GM21367 (cell line): ENCODE data around the gene SMARCD1.
"Not testable (repeated sequence)": the region's sequence is repeated elsewhere in the genome, so short reads cannot be mapped to it uniquely, and the experiment has no call there.

Experiments
- ATAC-seq: cut with Tn5 transposase; IDR thresholded peaks from one replicate; pipeline ENCODE4 v1.9.1; 2021; ENCODE audit not compliant: unreplicated experiment

Gene SMARCD1

DNA sequence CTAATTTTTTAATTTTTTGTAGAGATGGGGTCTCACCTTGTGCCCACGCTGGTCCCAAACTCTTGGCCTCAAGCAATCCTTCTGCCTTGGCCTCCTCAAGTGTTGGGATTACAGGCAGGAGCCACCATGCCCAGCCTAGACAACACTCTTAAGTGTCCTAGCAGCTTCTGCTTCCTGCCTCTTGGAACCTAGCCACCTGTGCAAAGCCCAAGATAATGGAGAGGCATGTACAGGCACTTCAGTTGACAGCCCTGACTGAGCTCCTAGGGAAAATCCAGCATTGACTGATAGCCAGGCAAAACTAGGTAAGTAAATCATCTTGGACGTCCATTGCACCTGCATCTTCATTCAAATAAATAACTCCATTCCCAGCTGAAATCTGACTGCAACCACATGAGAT, 42.4 kb downstream of the SMARCD1 start:
- no peak for ATAC-seq

DNA sequence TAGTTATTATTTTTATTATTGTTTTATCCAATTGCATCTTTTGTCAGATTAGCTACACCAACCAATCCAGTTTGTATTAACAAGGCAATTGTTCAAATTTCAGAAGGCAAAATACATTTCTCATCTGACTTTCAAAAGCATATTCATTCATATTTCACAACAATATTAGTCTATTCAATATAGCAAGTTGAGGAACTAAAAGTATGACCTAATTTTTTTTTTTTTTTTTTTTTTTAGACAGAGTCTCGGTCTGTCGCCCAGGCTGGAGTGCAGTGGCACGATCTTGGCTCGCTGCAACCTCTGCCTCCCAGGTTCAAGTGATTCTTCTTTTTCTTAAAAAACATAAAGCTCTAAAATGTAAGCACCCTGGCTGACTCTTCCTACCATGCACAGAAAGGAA, 44.1 kb downstream of the SMARCD1 start:
- no peak for ATAC-seq

DNA sequence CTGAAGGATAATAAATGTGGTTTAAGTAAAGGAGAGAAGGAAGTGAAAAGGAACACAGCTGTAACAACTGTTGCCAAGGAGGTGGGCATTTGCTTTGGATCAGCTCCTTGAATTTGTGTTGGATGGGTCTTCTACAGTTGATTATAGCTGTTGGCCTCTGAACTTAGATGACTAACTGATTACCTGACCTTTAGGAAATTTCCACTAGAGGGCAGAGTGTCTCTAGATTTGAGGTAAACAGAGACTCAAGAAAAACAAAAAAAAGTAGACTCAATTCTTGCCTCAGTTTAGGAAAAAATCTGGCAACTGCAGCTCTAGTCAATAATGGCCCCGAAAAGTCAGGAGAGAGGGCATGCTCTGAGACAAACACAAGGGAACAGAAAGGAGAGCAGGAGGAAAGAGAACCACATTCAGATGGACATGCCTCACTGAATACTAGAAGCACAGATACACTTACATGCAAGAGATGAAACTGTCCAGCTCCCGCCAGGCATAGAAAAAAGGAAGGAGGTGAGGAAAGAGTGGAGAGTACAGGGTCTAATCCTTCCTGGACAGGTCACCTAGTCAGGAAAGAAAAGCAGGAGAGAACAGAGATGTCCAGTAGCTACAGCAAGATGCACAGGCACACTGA, 47.5 kb downstream of the SMARCD1 start:
- no peak for ATAC-seq

DNA sequence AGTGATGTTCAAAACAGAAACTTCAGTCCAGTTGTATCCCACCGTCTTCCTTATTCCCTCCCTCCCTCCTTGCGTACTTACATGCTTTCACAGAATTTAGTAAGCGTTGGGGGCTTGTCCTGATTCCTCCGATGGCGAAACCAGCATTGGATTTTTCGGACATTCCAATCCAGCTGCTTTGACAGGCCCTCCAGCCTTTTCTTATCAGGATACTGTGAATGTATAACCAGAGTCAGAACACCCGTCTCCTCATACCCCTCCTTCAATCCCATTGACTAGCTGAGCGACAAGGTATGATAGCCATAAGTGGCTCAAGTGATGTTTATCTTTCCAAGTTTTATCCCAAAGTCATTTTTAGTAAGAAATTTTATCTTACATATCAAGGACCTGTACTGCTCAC, 57.9 kb downstream of the SMARCD1 start:
- no peak for ATAC-seq

DNA sequence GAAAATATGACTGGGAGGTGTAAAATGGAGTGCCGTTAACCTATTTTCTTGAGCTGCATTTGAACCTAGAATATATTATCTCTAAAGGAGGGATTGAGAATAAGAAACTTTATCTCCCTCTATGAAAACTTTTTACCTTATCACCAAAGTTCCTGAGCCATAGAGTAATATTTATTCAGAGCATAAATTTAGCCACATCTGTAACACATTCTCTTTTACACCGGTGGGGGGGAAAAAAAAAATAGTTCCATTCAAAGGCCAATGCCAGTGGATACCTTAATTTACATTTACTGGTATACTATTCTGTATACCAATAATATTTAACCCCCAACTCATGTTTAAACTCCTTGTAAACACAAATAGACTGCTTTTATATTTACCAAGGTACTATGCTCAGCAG, 60.3 kb downstream of the SMARCD1 start:
- no peak for ATAC-seq

DNA sequence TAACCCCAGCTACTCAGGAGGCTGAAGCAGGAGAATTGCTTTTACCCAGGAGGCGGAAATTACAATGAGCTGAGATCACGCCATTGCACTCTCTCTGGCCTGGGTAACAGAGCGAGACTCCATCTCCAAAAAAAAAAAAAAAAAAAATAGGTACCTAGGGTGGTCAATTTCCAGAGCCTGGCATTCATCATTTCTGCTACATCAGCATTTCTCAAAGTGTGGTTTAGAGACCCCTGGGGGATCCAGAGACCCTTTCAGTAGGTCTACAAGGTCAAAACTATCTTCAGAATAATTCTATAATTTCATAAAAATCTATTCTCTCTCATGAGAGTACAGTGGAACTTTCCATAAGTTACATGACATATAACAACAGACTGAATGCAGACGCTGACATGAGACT, 62.1 kb downstream of the SMARCD1 start:
- ATAC-seq, result no peak

DNA sequence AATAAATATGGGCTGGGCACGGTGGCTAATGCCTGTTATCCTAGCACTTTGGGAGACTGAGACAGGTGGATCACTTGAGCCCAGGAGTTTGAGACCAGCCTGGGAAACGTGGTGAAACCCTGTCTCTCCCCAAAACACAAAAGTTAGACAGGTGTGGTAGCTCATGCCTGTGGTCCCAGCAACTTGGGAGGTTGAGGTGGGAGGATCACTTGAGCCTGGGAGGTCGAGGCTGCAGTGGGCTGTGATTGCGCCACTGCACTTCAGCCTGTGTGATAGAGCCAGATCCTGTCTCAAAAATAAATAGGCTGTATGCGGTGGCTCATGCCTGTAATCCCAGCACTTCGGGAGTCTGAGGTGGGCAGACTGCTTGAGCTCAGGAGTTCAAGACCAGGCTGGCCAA, 62.9 kb downstream of the SMARCD1 start:
- not testable (repeated sequence) for ATAC-seq

DNA sequence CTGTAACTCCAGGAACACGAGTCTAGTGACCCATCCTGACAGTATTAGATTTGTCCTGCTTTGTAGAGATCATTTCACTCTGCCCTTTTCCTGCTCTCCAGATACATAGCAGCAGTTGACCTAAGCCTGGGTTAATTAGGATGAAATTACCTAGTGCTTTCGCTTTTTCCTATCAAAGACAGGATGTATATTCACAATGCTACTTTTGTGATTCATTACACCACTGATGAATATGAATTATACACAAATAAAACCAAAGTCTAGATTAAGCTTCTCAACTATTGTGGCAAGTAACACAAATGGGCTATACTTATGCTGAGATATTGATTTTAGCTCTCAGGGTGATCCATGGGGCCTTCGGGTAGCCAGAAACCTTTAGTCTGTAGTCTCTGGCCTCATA, 64.2 kb downstream of the SMARCD1 start:
- no peak for ATAC-seq
